HepG2 (cell line): ENCODE results near the gene HELZ. TPM values are rescaled to one million over a fixed set of nuclear protein-coding genes. Genes with fewer than 3 reads are reported as not detected.

ENCODE experiments used
- AGO2 ChIP-seq: fragments of 200-400 bp; formaldehyde crosslinking; optimal IDR thresholded peaks from 2 replicates; pipeline ENCODE3; 2017; ENCODE audit warnings: mild to moderate bottlenecking, low read depth, low read length, moderate library complexity
- CCDC6 ChIP-seq: sonication (generic); formaldehyde crosslinking; IDR thresholded peaks from 2 replicates; pipeline ENCODE4 v1.8.1; 2022; ENCODE audit warnings: mild to moderate bottlenecking, missing genetic modification reagents, moderate library complexity
- CTCF ChIP-seq: sonication (generic); formaldehyde crosslinking; IDR thresholded peaks from 2 replicates; pipeline ENCODE4 v1.5.0; 2020; ENCODE audit warnings: mild to moderate bottlenecking, missing genetic modification reagents, moderate library complexity
- FOXP1 ChIP-seq, 2 experiments: fragments of 450-650 bp in 1 of 2; IDR thresholded peaks; 2 replicates each; pipeline ENCODE4 v1.6.1; 2017 to 2018; ENCODE audit warnings: antibody characterized with exemption in 1 of 2
- HIC2 ChIP-seq: sonication (generic); formaldehyde crosslinking; IDR thresholded peaks from 2 replicates; pipeline ENCODE4 v1.9.0; 2022; ENCODE audit warnings: low read depth, missing genetic modification reagents
- PAF1 ChIP-seq: IDR thresholded peaks from 2 replicates; pipeline ENCODE4 v1.6.1; 2016; ENCODE audit warnings: missing genetic modification reagents, missing compliant biosample characterization
- PLRG1 ChIP-seq: fragments of 450-650 bp; conservative IDR thresholded peaks from 2 replicates; pipeline ENCODE4 v1.6.1; 2016
- TCF7L2 ChIP-seq: IDR thresholded peaks from 2 replicates; pipeline ENCODE4 v1.6.1; 2011; ENCODE audit warnings: mild to moderate bottlenecking, low read depth, low read length, moderate library complexity
- TMF1 ChIP-seq: sonication (generic); formaldehyde crosslinking; IDR thresholded peaks from 2 replicates; pipeline ENCODE4 v1.8.1; 2022; ENCODE audit warnings: low read depth, missing genetic modification reagents
- YY1 ChIP-seq: IDR thresholded peaks from 2 replicates; pipeline ENCODE4 v1.6.1; 2011; ENCODE audit warnings: low read length, low read depth, moderate library complexity, mild to moderate bottlenecking; ENCODE audit not compliant: insufficient read depth, insufficient replicate concordance
- ZBTB37 ChIP-seq: sonication (generic); formaldehyde crosslinking; IDR thresholded peaks from 2 replicates; pipeline ENCODE4 v1.4.0; 2020; ENCODE audit warnings: mild to moderate bottlenecking, missing genetic modification reagents
- ZBTB7A ChIP-seq: sonication (generic); formaldehyde crosslinking; IDR thresholded peaks from 2 replicates; pipeline ENCODE4 v1.8.0; 2022; ENCODE audit warnings: mild to moderate bottlenecking, missing genetic modification reagents
- ZFP41 ChIP-seq: sonication (generic); formaldehyde crosslinking; IDR thresholded peaks from 2 replicates; pipeline ENCODE4 v1.4.0; 2020; ENCODE audit warnings: mild to moderate bottlenecking, missing genetic modification reagents, borderline replicate concordance
- ZNF143 ChIP-seq: sonication (generic); formaldehyde crosslinking; IDR thresholded peaks from 2 replicates; pipeline ENCODE4 v1.4.0; 2020; ENCODE audit warnings: missing genetic modification reagents
- ZNF24 ChIP-seq: fragments of 450-650 bp; IDR thresholded peaks from 2 replicates; pipeline ENCODE4 v1.6.1; 2017; ENCODE audit warnings: antibody characterized with exemption, mild to moderate bottlenecking
- ZNF292 ChIP-seq: sonication (generic); formaldehyde crosslinking; IDR thresholded peaks from 2 replicates; pipeline ENCODE4 v1.8.1; 2022; ENCODE audit warnings: mild to moderate bottlenecking, low read depth, missing genetic modification reagents, borderline replicate concordance
- ZNF431 ChIP-seq: sonication (generic); formaldehyde crosslinking; IDR thresholded peaks from 2 replicates; pipeline ENCODE4 v1.9.0; 2022; ENCODE audit warnings: missing genetic modification reagents, low read depth, mild to moderate bottlenecking, borderline replicate concordance
- ZNF546 ChIP-seq: sonication (generic); formaldehyde crosslinking; conservative IDR thresholded peaks from 2 replicates; pipeline ENCODE4 v1.8.1; 2023; ENCODE audit warnings: mild to moderate bottlenecking, missing genetic modification reagents
- ZNF556 ChIP-seq: sonication (generic); formaldehyde crosslinking; IDR thresholded peaks from 2 replicates; pipeline ENCODE4 v1.4.0; 2020; ENCODE audit warnings: mild to moderate bottlenecking, missing genetic modification reagents, borderline replicate concordance
- ZNF574 ChIP-seq: sonication (generic); formaldehyde crosslinking; IDR thresholded peaks from 2 replicates; pipeline ENCODE4 v1.4.0; 2020; ENCODE audit warnings: missing genetic modification reagents
- ZNF781 ChIP-seq: sonication (generic); formaldehyde crosslinking; IDR thresholded peaks from 2 replicates; pipeline ENCODE4 v1.5.1; 2020; ENCODE audit warnings: borderline replicate concordance, mild to moderate bottlenecking, missing genetic modification reagents; ENCODE audit errors: not compliant biosample characterization
- polyA plus RNA-seq, 8 experiments: library from polyadenylated mRNA; depleted of rRNA in 3 of 8; stranded (reverse) in 7 of 8; unstranded in 1 of 8; fragments of >200 nt; fragmentation: Illumina TruSeq in 4 of 8; extraction: Trizol in 4 of 8; gene quantifications; 2 replicates each; pipeline versions ENCODE4 v1.2.1 to v1.2.3, GENCODE V29; 2011 to 2016; ENCODE audit warnings: low read depth in 4 of 8, missing spikeins in 1 of 8, mixed read lengths in 1 of 8; ENCODE audit not compliant: insufficient read depth in 1 of 8
- total RNA-seq, 5 experiments: library from RNA; depleted of rRNA; stranded (reverse); fragments of >200 nt; fragmentation: Illumina TruSeq; extraction: Trizol; gene quantifications; 2 replicates each; pipeline ENCODE4 v1.2.3, GENCODE V29; 2016; ENCODE audit warnings: low read depth in 1 of 5

The HELZ gene
- total and polyA plus RNA-seq, 2 of the 13 experiments (the other 11 are each of a cell fraction or from before 2014, with no cell fraction given), result 35.3 to 52.4 TPM

- TF ChIP-seq ZNF431 (CRISPR knock-in tag) (no peak), AGO2 (no peak), CTCF (CRISPR knock-in tag) (peak; percentile 99), ZBTB7A (no peak), ZNF292 (CRISPR knock-in tag) (no peak), CCDC6 (CRISPR knock-in tag) (no peak), ZNF781 (CRISPR knock-in tag) (no peak), PLRG1 (no peak), FOXP1 (IDR thresholded peaks at IDR 0.05) (no peak), FOXP1 (CRISPR knock-in tag; IDR thresholded peaks at IDR 0.05) (no peak), ZNF556 (CRISPR knock-in tag) (no peak; the same call in 1 of the 2 replicates), TMF1 (CRISPR knock-in tag) (no peak), HIC2 (CRISPR knock-in tag) (no peak), PAF1 (no peak), YY1 (peak; percentile 30), ZNF546 (CRISPR knock-in tag) (no peak), ZBTB37 (CRISPR knock-in tag) (no peak), ZNF143 (no peak), TCF7L2 (no peak), ZNF574 (CRISPR knock-in tag) (peak; percentile 39; the same call in 1 of the 2 replicates), ZFP41 (CRISPR knock-in tag) (no peak), ZNF24 (no peak)
These were observed 48.5 kb upstream of the HELZ start (continued) for GRCh38 chr17:67293251-67294203.
